Thyroid gland (tissue), 4 donors: Measurements from ENCODE around the gene GRIP1.

ENCODE experiments used
- CTCF ChIP-seq, 6 experiments: fragments of 200-600 bp in 3 of 6; fragments of 450-650 bp in 3 of 6; sonication (generic) in 3 of 6; IDR thresholded peaks; one replicate each; pipeline ENCODE4 v1.5.1; 2016 to 2019; ENCODE audit warnings: antibody characterized with exemption in 6 of 6, mild to moderate bottlenecking in 2 of 6, inconsistent platforms in 1 of 6, moderate library complexity in 1 of 6
- POLR2A ChIP-seq, 2 donors: fragments of 450-650 bp; IDR thresholded peaks; one replicate each; pipeline ENCODE4 v1.6.1; 2017; ENCODE audit warnings: antibody characterized with exemption in 2 of 2, mild to moderate bottlenecking in 2 of 2, moderate library complexity in 1 of 2

GRCh38 chr12:66388517-66388916 lies 290.4 kb downstream of the GRIP1 start:
- TF ChIP-seq CTCF (IDR thresholded peaks at IDR 0.05) (no peak), POLR2A (IDR thresholded peaks at IDR 0.05) (no peak)
